AG10803 (cell line): ENCODE data around the gene CACTIN.

ENCODE experiments used
- DNase-seq: peaks from one replicate; pipeline ENCODE4 v3.0.0; 2010; ENCODE audit warnings: low read depth
- H3K4me3 ChIP-seq: 2 replicates; pipeline ENCODE4 v1.5.1; 2011; ENCODE audit warnings: mild to moderate bottlenecking, low read length, control low read depth
- TF ChIP-seq, protein P1 (sequence below): conservative IDR thresholded peaks from 2 replicates; pipeline ENCODE4 v1.5.1; 2011; ENCODE audit warnings: mild to moderate bottlenecking, low read length, control low read depth, inconsistent platforms

CACTIN gene

DNA sequence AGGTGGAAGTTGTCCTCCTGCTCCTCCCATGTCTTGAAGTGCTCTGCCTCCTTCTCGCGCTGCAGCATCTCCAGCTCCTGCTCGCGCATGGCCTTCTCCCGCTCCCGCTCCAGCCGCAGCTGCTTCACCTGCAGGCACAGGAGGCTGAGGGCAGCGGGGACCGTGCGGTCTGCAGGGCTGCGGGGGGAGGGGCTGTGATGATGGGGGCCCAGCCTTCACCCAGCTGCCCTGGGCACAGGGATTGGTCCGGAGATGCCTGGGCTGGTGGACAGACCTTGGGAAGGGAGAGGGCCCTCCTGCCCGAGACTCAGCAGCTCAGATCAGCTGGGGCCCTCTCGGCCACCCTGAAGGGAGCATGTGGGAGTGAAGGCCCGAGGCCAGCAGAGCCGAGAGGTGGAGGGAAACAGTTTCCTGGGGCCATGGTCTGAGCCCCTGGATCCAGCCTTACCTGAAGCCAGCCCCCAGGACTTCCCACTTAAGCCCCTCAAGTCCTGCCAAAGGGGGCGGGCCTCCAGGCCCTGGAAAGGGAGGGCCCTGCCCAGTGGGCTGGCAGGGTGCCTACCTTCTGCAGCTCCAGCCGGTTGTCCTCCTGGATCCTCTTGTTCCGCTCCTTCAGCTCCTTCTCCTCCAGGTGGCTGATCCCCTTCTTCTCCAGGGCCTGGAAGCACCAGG is 6.3 kb downstream of the CACTIN start:
- TF ChIP-seq, protein P1, sequence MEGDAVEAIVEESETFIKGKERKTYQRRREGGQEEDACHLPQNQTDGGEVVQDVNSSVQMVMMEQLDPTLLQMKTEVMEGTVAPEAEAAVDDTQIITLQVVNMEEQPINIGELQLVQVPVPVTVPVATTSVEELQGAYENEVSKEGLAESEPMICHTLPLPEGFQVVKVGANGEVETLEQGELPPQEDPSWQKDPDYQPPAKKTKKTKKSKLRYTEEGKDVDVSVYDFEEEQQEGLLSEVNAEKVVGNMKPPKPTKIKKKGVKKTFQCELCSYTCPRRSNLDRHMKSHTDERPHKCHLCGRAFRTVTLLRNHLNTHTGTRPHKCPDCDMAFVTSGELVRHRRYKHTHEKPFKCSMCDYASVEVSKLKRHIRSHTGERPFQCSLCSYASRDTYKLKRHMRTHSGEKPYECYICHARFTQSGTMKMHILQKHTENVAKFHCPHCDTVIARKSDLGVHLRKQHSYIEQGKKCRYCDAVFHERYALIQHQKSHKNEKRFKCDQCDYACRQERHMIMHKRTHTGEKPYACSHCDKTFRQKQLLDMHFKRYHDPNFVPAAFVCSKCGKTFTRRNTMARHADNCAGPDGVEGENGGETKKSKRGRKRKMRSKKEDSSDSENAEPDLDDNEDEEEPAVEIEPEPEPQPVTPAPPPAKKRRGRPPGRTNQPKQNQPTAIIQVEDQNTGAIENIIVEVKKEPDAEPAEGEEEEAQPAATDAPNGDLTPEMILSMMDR, result no peak
- no peak overlapping the region for H3K4me3 ChIP-seq

GRCh38 chr19:3619631-3620012 is 7.0 kb downstream of the CACTIN start:
- no peak overlapping the region for H3K4me3 ChIP-seq
- DNase-seq, result no peak
- TF ChIP-seq, protein P1, result no peak

More for the DNA sequence above, 6.3 kb downstream of the CACTIN start:
- no peak for DNase-seq

DNA sequence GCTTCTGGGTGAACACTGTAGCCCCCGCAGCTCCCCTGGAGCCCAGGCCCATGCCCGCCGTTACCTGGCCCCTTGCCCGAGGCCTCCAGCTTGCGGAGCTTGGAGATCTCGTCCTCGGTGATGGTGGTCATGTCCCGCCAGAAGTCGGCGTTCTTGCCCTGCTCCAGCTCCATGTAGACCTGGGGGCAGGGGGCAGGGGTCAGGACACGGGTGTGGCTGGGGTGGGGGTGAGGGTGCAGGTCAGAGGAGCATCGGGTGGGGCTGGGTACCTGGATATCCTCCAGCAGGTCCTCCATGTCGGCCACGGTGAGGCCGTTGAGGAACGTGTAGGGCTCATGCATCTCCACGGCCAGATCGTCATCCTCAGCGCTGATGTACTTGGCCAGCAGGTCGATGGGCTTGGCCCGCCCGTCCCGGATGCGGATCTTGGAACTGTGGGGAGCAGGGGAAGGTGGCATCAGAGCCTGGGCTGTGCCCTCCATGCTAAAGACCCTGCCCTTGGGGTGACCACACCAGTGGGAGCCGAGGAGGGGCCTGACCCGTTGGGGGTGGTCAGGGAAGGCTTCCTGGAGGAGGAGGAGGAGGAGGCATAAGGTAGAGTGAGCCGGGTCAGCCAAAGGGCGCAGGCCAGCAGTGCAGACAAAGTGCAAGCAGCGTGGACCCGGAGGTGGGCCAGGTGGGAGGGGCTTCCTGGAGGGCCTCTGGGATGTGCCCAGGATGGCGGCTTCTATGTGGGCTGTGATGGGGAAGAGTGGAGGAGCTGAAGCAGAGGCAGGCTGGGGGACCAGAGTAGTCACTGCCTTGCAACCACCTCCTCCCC is 7.6 kb downstream of the CACTIN start:
- DNase-seq, result no peak
- H3K4me3 ChIP-seq, result no peak overlapping the region
- TF ChIP-seq, protein P1, result no peak

- TF ChIP-seq, protein P1, result peak; percentile 78
- H3K4me3 ChIP-seq, result 0 out of 2 replicates have a peak overlapping the region, but pooled peaks have one; percentile 7
- peak; percentile 57 for DNase-seq
These were observed 8.3 kb downstream of the CACTIN start for GRCh38 chr19:3618144-3618810.

DNA sequence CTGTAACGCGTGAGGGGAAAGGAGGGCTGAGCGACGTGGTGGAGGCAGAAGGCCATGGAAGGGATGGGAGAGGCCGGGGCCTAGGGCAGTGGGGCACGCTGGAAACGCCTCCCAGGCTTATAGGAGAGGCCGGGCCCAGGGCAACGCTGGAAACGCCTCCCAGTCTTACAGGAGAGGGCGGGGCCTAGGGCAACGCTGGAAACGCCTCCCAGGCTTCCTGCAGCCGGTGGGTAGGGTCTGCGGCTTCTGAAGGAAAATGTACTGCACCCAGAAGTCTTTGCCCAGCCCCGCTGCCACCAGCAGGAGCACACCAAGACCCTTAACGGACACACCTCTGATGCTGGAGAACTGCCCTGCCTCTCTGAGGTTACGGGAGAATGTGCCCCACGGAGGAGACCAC is 9.1 kb downstream of the CACTIN start:
- H3K4me3 ChIP-seq, result no peak overlapping the region
- DNase-seq, result no peak
- TF ChIP-seq, protein P1, result no peak

DNA sequence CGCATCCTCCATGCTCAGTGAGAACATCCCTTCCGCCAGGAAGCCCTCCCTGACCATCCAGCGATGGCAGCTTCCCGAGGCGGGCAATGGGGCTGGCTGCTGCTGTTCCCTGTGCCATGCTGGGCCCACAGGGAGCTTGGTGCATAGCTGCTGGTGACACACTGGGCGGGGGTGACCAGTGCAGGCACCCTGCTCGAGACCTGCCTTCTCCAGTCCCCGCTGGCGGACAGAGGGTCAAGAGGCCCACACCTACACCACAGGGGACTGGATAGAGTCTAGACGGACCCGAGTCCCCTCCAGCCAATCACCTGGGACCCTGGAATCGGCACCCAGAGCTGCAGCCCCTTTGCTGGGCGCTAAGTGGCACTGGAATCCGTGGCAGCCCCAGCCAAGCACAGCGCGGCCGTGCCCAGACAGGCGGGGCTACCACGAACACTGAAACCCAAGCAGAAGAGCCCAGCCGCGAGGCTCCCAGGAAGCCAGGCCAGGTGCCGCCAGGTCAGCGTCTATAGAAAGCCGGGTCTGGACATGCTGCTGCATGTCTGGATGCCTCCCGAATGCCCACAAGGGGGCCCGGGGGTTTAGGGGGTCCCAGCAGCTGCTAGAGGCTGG is 11.0 kb downstream of the CACTIN start:
- no peak for DNase-seq
- H3K4me3 ChIP-seq, result no peak overlapping the region
- TF ChIP-seq, protein P1, result no peak
